ENCODE results near the gene ROBO2. TPM values are rescaled to one million over a fixed set of nuclear protein-coding genes. Genes with fewer than 3 reads are reported as not detected.

ROBO2 gene
- total RNA-seq, 1 donor from 2014 or later: 3.9 TPM

- no peak overlapping the region for H3K4me3 ChIP-seq (ENCODE audit: low read depth, low read length)
- H3K27me3 ChIP-seq (ENCODE audit: control insufficient read depth, insufficient read depth, low read length): no peaks in the 10 kb centered on the region
- H3K36me3 ChIP-seq (ENCODE audit: control insufficient read depth, insufficient read depth, low read length): no peaks in the 10 kb centered on the region
- no peak for DNase-seq (ENCODE audit: low read depth)
- TF ChIP-seq CTCF (IDR thresholded peaks at IDR 0.05; ENCODE audit: insufficient read depth, low read length, poor library complexity, severe bottlenecking): no peak
Observed at GRCh38 chr3:77672016-77672415, 632.1 kb downstream of the ROBO2 start.

- H3K36me3 ChIP-seq (ENCODE audit: control insufficient read depth, insufficient read depth, low read length): no peaks in the 10 kb centered on the region
- TF ChIP-seq CTCF (IDR thresholded peaks at IDR 0.05; ENCODE audit: insufficient read depth, low read length, poor library complexity, severe bottlenecking): no peak
- no peak overlapping the region for H3K4me3 ChIP-seq (ENCODE audit: low read depth, low read length)
- DNase-seq (ENCODE audit: low read depth): no peak
- H3K27me3 ChIP-seq (ENCODE audit: control insufficient read depth, insufficient read depth, low read length): no peaks in the 10 kb centered on the region
Observed at GRCh38 chr3:77682162-77682561, 642.3 kb downstream of the ROBO2 start.

- no peak for DNase-seq (ENCODE audit: low read depth)
- no peak for TF ChIP-seq CTCF (IDR thresholded peaks at IDR 0.05; ENCODE audit: insufficient read depth, low read length, poor library complexity, severe bottlenecking)
- no peaks in the 10 kb centered on the region for H3K27me3 ChIP-seq (ENCODE audit: control insufficient read depth, insufficient read depth, low read length)
- no peaks in the 10 kb centered on the region for H3K36me3 ChIP-seq (ENCODE audit: control insufficient read depth, insufficient read depth, low read length)
- H3K4me3 ChIP-seq (ENCODE audit: low read depth, low read length): no peak overlapping the region
Observed at GRCh38 chr3:77684115-77684514, 644.2 kb downstream of the ROBO2 start.

GRCh38 chr3:77685713-77686112, 645.8 kb downstream of the ROBO2 start:
- Histone ChIP-seq H3K27me3 (ENCODE audit: control insufficient read depth, insufficient read depth, low read length) (no peaks in the 10 kb centered on the region), H3K36me3 (ENCODE audit: control insufficient read depth, insufficient read depth, low read length) (no peaks in the 10 kb centered on the region), H3K4me3 (ENCODE audit: low read depth, low read length) (no peak overlapping the region)
- TF ChIP-seq CTCF (IDR thresholded peaks at IDR 0.05; ENCODE audit: insufficient read depth, low read length, poor library complexity, severe bottlenecking): no peak
- no peak for DNase-seq (ENCODE audit: low read depth)

- H3K4me3 ChIP-seq (ENCODE audit: low read depth, low read length): no peak overlapping the region
- H3K27me3 ChIP-seq (ENCODE audit: control insufficient read depth, insufficient read depth, low read length): no peaks in the 10 kb centered on the region
- DNase-seq (ENCODE audit: low read depth): no peak
- H3K36me3 ChIP-seq (ENCODE audit: control insufficient read depth, insufficient read depth, low read length): no peaks in the 10 kb centered on the region
- no peak for TF ChIP-seq CTCF (IDR thresholded peaks at IDR 0.05; ENCODE audit: insufficient read depth, low read length, poor library complexity, severe bottlenecking)
Observed at GRCh38 chr3:77686560-77686959, 646.7 kb downstream of the ROBO2 start.

- Histone ChIP-seq H3K4me3 (ENCODE audit: low read depth, low read length) (no peak overlapping the region), H3K27me3 (ENCODE audit: control insufficient read depth, insufficient read depth, low read length) (no peaks in the 10 kb centered on the region), H3K36me3 (ENCODE audit: control insufficient read depth, insufficient read depth, low read length) (no peaks in the 10 kb centered on the region)
- TF ChIP-seq CTCF (IDR thresholded peaks at IDR 0.05; ENCODE audit: insufficient read depth, low read length, poor library complexity, severe bottlenecking): no peak
- DNase-seq (ENCODE audit: low read depth): no peak
Observed at GRCh38 chr3:77687545-77687944, 647.6 kb downstream of the ROBO2 start.
